ENCODE measurements around the gene AGFG1.

Gene AGFG1

DNA sequence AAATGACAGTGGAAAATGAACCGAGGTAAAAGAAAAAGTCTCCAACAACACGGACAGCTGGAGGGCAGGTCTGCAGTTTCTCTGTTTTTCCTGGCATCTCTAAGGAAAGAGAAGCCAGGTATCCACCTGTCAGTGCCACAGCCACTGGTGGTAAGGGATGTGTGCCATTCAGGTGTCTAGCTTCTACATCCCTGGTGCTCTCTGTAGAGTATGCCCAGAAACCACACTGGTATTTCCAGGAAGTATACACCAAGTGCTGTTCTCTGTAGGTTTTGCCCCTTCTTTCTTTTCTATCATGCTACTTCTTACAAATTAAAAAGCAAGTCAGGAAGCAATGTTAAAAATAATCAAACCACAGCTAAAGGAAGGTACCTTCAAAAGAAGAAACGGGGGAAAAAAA, 7.6 kb upstream of the AGFG1 start:
- ATAC-seq (ENCODE audit: insufficient read depth, low read depth) (peak; percentile 90), DNase-seq (peak; percentile 19)
- peaks cover 4% of the 10 kb centered on the region for H3K27me3 ChIP-seq (ENCODE audit: insufficient read depth, low read length, poor library complexity)
- H3K79me2 ChIP-seq (ENCODE audit: insufficient read depth, low read length), result no peaks in the 10 kb centered on the region
- no peak overlapping the region for H3K4me3 ChIP-seq (ENCODE audit: low read depth in 1 of 2, low read length in 2 of 2)
- no peaks in the 10 kb centered on the region for H3K36me3 ChIP-seq (ENCODE audit: insufficient read depth, low read length)
- peaks cover 6% of the 10 kb centered on the region; the same call in 1 of the 2 replicates for H3K4me1 ChIP-seq (ENCODE audit: insufficient read depth, low read length)
- H2AFZ ChIP-seq (ENCODE audit: low read depth, low read length), result no peak overlapping the region
- no peak for TF ChIP-seq EZH2 (IDR thresholded peaks at IDR 0.05; ENCODE audit: borderline replicate concordance, low read depth, low read length, severe bottlenecking)
- TF ChIP-seq, protein P1, sequence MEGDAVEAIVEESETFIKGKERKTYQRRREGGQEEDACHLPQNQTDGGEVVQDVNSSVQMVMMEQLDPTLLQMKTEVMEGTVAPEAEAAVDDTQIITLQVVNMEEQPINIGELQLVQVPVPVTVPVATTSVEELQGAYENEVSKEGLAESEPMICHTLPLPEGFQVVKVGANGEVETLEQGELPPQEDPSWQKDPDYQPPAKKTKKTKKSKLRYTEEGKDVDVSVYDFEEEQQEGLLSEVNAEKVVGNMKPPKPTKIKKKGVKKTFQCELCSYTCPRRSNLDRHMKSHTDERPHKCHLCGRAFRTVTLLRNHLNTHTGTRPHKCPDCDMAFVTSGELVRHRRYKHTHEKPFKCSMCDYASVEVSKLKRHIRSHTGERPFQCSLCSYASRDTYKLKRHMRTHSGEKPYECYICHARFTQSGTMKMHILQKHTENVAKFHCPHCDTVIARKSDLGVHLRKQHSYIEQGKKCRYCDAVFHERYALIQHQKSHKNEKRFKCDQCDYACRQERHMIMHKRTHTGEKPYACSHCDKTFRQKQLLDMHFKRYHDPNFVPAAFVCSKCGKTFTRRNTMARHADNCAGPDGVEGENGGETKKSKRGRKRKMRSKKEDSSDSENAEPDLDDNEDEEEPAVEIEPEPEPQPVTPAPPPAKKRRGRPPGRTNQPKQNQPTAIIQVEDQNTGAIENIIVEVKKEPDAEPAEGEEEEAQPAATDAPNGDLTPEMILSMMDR (IDR thresholded peaks at IDR 0.05; ENCODE audit: borderline replicate concordance, extremely low read depth, low read length, poor library complexity, severe bottlenecking), result no peak
- no peaks in the 10 kb centered on the region for H4K20me1 ChIP-seq (ENCODE audit: insufficient read depth, low read length)
- H3K9ac ChIP-seq (ENCODE audit: low read depth, low read length), result no peak overlapping the region
- H3K4me2 ChIP-seq (ENCODE audit: insufficient read depth, low read length), result no peak overlapping the region
- no peak overlapping the region for H3K27ac ChIP-seq (ENCODE audit: low read length)
- H3K9me3 ChIP-seq (ENCODE audit: insufficient read depth, low read length, severe bottlenecking), result no peaks in the 10 kb centered on the region

DNA sequence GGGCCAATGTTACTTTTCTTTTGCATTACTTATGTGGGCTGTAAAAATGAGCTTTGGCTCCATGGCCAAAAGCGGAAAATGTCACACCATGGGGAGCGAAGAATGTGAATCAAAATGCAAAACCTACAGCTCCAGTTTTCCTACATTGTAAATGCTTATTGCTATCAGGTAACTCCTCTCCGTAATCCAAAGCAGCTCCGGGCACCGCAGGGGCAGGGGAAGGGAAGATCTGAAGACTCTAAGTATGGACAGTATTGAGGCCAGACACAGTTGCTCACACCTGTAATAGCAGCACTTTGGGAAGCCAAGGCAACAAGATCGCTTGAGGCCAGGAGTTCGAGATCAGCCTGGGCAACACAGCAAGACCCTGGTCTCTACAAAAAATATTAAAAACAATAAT, 7.1 kb upstream of the AGFG1 start:
- Histone ChIP-seq H3K79me2 (ENCODE audit: insufficient read depth, low read length) (no peaks in the 10 kb centered on the region), H3K27ac (ENCODE audit: low read length) (no peak overlapping the region), H3K4me1 (ENCODE audit: insufficient read depth, low read length) (peaks cover 6% of the 10 kb centered on the region; the same call in 1 of the 2 replicates), H3K9me3 (ENCODE audit: insufficient read depth, low read length, severe bottlenecking) (no peaks in the 10 kb centered on the region), H3K36me3 (ENCODE audit: insufficient read depth, low read length) (no peaks in the 10 kb centered on the region), H3K27me3 (ENCODE audit: insufficient read depth, low read length, poor library complexity) (peaks cover 4% of the 10 kb centered on the region), H3K4me2 (ENCODE audit: insufficient read depth, low read length) (no peak overlapping the region), H3K4me3 (ENCODE audit: low read depth in 1 of 2, low read length in 2 of 2) (no peak overlapping the region), H3K9ac (ENCODE audit: low read depth, low read length) (no peak overlapping the region), H4K20me1 (ENCODE audit: insufficient read depth, low read length) (no peaks in the 10 kb centered on the region), H2AFZ (ENCODE audit: low read depth, low read length) (no peak overlapping the region)
- ATAC-seq (ENCODE audit: insufficient read depth, low read depth) (no peak), DNase-seq (no peak)
- TF ChIP-seq, protein P1 (IDR thresholded peaks at IDR 0.05; ENCODE audit: borderline replicate concordance, extremely low read depth, low read length, poor library complexity, severe bottlenecking), result no peak
- TF ChIP-seq EZH2 (IDR thresholded peaks at IDR 0.05; ENCODE audit: borderline replicate concordance, low read depth, low read length, severe bottlenecking), result no peak

DNA sequence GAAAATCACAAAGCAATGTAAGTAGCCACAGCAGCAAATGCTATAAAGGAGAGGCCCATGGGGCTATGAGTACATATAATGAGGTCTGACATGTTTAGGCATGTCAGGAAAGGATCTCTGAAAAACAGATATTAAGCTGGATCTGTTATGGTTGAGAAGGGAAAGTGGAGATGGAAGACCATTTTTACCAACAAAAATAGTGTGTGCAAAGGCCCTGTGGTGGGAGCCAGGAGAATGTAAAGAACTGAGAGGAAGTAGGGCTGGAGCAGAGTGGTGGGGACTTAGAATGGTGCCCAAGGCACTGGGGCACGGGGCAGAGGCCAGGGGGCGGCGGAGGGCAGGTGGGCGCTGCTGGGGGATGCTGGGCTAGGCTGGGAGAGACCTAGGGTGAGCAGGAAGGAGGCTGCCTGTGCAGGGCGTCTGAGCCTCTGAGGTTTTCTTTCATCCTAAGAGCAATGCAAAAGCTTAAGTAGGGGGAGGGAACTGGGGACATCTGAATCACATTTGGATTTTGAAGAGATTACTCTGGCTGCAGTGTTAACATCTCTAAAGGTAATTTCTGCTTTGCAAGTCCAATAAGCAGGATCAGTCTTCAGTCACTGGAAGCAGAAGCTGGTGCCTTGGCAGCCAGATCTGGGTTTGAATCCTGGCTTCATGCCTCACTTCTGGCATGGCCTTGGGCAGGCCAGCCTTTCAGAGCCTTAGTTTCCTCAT, 4.9 kb upstream of the AGFG1 start:
- Histone ChIP-seq H3K4me2 (ENCODE audit: insufficient read depth, low read length) (no peak overlapping the region), H3K4me1 (ENCODE audit: insufficient read depth, low read length) (peaks cover 9% of the 10 kb centered on the region), H4K20me1 (ENCODE audit: insufficient read depth, low read length) (no peaks in the 10 kb centered on the region), H3K27ac (ENCODE audit: low read length) (no peak overlapping the region), H3K9ac (ENCODE audit: low read depth, low read length) (no peak overlapping the region), H3K4me3 (ENCODE audit: low read depth in 1 of 2, low read length in 2 of 2) (no peak overlapping the region), H3K9me3 (ENCODE audit: insufficient read depth, low read length, severe bottlenecking) (no peaks in the 10 kb centered on the region), H3K27me3 (ENCODE audit: insufficient read depth, low read length, poor library complexity) (peaks cover 4% of the 10 kb centered on the region), H3K79me2 (ENCODE audit: insufficient read depth, low read length) (0 out of 2 replicates have a peak, but pooled peaks cover 1% of the 10 kb centered on the region), H2AFZ (ENCODE audit: low read depth, low read length) (no peak overlapping the region), H3K36me3 (ENCODE audit: insufficient read depth, low read length) (no peaks in the 10 kb centered on the region)
- ATAC-seq (ENCODE audit: insufficient read depth, low read depth), result 0 out of 3 replicates have a peak, but pooled peaks have one; percentile 13
- no peak for TF ChIP-seq EZH2 (IDR thresholded peaks at IDR 0.05; ENCODE audit: borderline replicate concordance, low read depth, low read length, severe bottlenecking)
- TF ChIP-seq, protein P1 (IDR thresholded peaks at IDR 0.05; ENCODE audit: borderline replicate concordance, extremely low read depth, low read length, poor library complexity, severe bottlenecking), result no peak
- DNase-seq, result peak; percentile 15
